ENCODE data around the gene SLC18A2.
"Not testable (repeated sequence)": the region's sequence is repeated elsewhere in the genome, so short reads cannot be mapped to it uniquely, and the experiment has no call there.

Gene SLC18A2

DNA sequence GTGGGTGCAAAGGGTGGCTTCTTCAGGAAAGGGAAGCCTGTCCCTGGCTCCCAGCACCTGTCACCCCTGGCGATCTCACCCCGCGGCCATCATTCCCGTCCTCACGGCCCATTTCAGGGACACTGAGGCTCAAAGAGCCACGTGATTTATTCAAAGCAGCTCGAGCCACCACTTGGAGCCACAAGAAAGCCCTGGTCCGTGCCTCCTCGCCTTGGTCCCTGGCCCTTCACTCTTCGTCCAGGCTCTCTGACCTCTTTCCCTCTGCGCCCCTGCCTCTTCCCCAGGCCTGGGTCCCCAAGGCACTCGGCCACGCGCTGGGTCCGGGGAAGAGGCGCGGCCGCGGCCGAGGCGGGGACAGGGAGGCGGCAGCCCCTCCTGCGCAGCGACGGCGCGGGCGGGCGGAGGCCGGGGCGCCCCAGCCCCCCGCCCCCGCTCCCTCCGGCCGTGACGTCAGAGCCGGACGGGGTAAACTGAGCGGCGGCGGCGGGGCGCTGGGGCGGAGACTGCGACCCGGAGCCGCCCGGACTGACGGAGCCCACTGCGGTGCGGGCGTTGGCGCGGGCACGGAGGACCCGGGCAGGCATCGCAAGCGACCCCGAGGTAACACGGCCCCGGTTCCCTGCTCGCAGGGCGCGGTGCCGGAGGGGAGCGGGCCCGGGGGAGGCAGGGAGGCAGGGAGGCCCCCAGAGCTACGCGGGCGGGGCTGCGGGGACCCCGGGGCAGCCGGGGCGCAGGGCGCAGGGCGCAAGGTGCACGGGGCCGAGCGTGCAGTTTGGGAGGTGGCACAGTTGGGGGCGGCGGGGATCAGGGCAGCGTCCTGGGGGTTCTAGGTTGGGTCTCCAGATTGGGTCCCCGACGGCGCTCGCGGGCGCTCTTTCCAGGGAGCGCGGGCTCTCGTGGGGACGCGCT is at the start of gene SLC18A2:
TSS of gene SLC18A2 (plus strand) at position 494 of the 909 bp plus-strand sequence. CDS start 580 bp downstream, outside the sequence.
- DNase-seq = no peak

DNA sequence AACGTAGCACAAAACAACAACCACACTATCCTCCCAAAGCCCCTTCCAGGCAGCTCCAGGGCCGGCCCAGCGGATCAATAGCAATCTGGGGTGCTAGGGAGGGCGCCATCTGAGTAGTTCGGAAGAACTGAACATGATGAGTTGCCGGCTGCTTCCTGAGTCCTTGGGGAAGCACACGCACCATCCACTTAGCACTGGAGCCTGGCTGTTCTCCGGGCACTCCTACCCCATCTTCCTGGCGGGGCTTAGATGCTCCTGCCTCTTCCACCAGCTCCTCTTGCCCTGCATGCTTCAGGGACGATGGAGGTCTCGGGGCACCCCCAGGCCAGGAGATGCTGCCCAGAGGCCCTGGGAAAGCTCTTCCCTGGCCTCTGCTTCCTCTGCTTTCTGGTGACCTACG is 43.7 kb upstream of the SLC18A2 start, which contains the start of gene KCNK18:
TSS of gene KCNK18 (plus strand) at position 301 of the 400 bp plus-strand sequence. CDS start at position 301, 0 bp downstream.
- no peak for DNase-seq

GRCh38 chr10:117198088-117198487 is 42.8 kb upstream of the SLC18A2 start:
- no peak for DNase-seq

DNA sequence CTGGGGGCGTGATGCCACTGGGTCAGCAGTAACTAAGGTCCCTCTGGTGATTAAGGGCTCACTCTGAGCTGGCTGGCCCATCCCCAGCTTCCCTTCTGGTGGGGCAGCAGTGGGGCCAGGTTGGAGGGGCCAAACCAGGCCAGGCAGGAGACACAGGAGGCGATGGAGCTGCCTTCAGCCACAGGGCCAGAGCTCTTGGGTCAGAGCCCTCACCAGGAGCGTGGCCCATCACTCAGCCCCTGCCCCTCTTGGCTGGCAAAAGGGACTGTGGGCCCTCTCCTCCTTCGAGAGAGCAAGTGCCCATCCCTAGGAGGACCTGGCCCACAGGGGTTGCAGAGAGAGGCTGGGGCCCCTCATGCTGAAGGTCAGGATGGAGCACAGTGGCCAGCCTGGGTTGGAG is 39.1 kb upstream of the SLC18A2 start:
- no peak for DNase-seq

GRCh38 chr10:117204316-117204715 is 36.6 kb upstream of the SLC18A2 start:
- DNase-seq = no peak

GRCh38 chr10:117212176-117212575 is 28.7 kb upstream of the SLC18A2 start:
- DNase-seq = no peak

DNA sequence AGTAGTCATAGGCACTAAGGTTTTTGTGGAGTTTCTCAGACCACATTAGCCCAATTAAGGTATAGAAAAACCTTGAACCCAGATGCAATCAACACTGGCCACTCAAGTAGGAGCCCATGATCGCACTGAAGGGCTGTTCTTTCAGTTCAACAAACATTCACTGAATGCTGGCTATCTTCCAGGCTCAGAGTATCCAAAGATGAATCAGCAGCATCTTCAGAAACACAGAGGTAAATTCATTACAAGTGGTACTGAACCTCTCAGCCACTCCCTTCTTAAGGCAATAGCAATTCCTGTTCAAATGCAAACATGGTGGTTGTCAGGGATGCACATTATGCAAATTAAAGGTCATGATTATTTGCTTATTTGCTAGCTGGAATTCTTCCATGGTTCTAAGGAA is 26.5 kb upstream of the SLC18A2 start:
- DNase-seq = no peak

DNA sequence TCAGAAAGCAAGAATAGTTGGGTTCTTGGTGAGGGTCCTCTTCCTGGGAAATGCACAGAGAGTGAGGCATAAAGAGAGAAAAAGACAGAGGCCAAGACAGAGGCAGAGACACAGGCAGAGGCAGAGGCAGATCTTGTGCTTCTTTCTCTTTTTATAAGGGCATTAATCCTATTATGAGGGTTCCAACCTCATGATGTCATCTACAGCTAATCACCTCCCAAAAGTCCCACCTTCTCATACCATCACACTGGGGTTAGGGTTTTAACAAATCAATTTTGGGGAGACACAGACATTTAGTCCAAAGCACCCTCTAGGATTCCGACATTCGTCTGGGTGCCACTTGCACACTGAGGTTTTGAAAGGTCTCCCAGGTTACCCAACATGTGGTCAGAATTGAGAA is 25.8 kb upstream of the SLC18A2 start:
- no peak for DNase-seq

DNA sequence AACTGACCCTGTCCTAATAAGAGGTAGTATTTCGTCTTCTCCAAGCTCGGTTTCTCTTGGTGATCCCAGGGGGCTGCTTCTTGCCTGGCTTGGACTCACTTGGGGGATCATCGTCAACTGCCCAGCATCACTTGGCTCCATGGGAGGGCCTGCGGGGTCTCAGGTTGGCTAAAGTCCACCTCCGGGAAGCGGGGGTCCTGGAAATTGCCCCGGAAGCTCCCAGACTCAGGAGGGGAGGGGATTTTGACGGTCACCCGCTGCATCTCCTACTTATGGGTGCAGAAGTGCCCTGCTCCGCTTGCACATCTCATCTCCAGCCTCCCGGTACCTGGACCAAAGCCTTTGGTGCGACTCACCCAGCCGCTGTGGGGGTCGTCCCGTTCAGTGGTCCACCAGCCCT is 24.9 kb upstream of the SLC18A2 start:
- DNase-seq = no peak

- DNase-seq = peak; percentile 68
Observed at GRCh38 chr10:117216611-117217195, 24.2 kb upstream of the SLC18A2 start.

DNA sequence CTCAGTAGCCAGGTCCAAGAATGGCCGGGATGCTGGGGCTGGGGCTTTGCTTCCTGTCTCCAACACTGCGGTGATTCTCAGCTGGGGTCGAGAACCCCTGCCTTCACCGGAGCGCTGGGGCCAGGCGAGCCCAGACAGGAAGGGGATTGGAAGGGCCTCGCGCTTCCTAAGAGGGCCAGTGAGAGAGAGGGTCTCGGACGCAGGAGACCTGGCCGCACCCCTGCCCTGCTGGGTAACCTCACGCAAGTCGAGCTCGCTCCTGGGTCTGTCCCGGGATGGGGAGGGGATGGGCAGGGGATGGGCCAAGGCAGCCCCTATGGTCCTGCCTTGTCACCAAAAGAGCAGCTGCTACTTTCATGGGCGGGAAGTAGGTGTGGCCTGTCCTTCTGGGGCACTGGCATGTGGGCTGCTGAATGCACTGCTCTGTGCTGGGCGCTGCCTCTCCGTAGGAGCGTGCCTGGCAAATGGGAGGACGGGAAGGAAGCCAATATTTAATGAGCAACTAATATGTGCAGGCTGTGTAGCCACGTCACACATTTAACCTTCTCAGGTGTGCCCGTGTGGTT is 23.6 kb upstream of the SLC18A2 start:
- DNase-seq = no peak

GRCh38 chr10:117218654-117219053 is 22.3 kb upstream of the SLC18A2 start:
- no peak for DNase-seq

- no peak for DNase-seq
Observed at GRCh38 chr10:117221156-117221711, 19.7 kb upstream of the SLC18A2 start.

- no peak for DNase-seq
Observed at GRCh38 chr10:117222552-117222951, 18.4 kb upstream of the SLC18A2 start.

GRCh38 chr10:117222976-117223692 is 17.8 kb upstream of the SLC18A2 start:
- no peak for DNase-seq

DNA sequence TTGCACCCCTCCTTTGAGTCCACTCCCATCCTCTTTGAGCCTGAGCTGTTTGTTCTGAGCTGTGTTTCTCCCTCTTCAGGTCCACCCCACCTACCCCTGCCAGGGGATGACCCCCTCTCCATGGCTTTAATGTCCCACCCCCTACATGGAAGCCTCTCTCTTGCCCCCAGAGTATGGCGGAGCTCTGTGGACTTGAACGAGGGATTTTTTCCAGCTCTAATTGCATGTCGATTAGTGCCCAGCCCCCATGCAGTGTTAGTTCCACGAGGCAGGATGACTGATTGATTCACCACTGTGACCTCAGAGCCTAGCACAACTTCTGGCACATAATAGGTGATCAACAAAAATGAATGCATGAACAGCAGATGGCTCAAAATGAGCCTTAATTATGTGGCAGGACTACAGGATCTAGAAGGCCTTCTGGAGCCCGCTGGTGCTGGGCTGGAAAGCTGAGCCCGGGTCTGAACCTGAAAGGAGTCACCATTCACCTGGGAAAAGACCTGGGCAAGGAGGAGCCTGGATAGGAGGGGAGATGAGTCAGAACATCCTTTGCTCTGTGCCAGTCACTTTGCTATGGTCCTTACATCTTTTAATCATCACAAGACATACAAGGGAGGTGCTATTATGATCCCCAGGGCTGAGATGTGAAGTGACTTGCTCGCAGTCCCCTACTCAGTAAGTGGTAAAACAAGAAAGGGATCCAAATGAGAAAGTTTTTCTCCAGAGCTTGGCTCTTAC is 17.1 kb upstream of the SLC18A2 start:
- no peak for DNase-seq

GRCh38 chr10:117224881-117225280 is 16.0 kb upstream of the SLC18A2 start:
- DNase-seq = no peak

DNA sequence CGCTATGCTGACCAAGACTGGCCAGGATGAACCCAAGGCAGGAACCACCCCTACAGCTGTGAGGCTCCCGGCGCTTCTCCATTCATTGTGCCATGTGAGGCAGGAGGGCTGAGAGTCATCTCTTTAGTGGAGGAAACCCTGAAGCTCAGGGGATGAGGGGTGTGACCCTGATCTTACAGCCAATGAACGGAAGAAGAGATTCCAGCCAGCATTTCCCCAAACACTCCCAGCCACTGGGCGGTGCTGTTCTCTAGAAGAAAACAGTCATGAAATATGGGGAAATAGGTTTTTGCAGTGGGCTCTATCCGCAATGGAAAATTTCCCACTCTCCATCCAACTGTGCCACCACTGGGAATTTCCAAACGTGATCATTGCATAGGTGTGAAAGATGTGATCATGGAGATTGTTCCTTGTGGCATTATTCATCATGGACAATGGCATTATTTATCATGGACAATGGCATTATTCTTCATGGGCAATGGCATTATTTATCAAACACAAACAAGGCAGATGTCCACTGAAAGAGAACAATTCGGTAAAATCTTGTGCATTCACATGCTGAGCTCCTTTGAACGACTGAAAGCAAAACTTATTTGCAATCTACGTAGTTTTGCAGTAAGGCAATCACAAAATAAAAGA is 14.0 kb upstream of the SLC18A2 start:
- DNase-seq = no peak

- no peak for DNase-seq
Observed at GRCh38 chr10:117228210-117228609, 12.7 kb upstream of the SLC18A2 start.

GRCh38 chr10:117230107-117230506 is 10.8 kb upstream of the SLC18A2 start:
- DNase-seq = not testable (repeated sequence)

GRCh38 chr10:117237401-117237991 is 3.4 kb upstream of the SLC18A2 start:
- DNase-seq = no peak

All from activated CD4-positive, alpha-beta T cell treated with anti-CD3 and anti-CD28 coated beads, Interleukin-10, Interleukin-2, amounts not matched to agents 100 ng/mL and 50 ng/mL, durations not matched to agents 16 hours and 8 hours (primary cell).